GM19324 (cell line): ENCODE measurements around the gene NT5C3A.
A peak's percentile ranks its signal among the peaks of the same experiment; 100 is the strongest.
"Not testable (repeated sequence)": the region's sequence is repeated elsewhere in the genome, so short reads cannot be mapped to it uniquely, and the experiment has no call there.

Experiments
- ATAC-seq: cut with Tn5 transposase; IDR thresholded peaks from one replicate; pipeline ENCODE4 v1.9.1; 2021; ENCODE audit warnings: mild to moderate bottlenecking, moderate library complexity; ENCODE audit not compliant: unreplicated experiment, low FRiP score

The NT5C3A gene

DNA sequence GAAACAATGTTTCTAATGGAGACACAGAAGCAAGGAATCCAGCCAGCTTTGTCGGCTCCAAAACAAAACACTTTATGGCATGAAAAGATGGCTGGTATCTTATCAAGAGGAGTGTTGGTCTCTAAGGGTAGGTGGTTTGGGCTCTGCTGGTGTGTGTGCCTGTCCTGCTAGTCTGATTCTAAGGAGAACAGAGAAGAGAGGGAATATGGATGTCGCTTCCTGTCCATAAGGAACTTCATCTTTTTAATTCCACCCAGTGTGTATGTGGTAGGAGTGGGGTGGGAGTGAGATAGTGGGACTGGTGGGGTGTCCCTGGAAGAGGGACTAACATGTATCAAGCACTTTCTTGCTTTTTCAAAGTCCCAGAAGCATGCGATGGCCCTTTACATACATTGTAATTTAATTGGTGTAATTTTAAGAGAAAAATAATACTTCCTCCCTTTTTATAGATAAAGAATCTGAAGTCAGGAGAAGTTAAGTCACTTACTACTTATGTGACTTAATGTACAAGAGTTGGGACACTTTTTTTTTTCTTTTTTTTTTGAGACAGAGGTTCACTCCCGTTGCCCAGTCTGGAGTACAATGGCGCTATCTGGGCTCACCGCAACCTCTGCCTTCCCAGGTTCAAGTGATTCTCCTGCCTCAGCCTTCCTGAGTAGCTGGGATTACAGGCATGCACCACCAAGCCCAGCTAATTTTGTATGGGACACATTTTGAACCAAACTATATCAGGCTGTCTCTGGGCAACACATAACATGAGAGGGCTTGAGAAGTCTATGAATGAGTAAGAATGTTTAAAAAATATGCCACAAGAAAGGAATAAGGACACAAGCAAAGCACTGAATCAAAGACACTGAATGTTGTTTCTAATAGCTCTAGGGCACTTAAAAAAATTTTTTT, 18.8 kb downstream of the NT5C3A start:
- ATAC-seq: no peak

DNA sequence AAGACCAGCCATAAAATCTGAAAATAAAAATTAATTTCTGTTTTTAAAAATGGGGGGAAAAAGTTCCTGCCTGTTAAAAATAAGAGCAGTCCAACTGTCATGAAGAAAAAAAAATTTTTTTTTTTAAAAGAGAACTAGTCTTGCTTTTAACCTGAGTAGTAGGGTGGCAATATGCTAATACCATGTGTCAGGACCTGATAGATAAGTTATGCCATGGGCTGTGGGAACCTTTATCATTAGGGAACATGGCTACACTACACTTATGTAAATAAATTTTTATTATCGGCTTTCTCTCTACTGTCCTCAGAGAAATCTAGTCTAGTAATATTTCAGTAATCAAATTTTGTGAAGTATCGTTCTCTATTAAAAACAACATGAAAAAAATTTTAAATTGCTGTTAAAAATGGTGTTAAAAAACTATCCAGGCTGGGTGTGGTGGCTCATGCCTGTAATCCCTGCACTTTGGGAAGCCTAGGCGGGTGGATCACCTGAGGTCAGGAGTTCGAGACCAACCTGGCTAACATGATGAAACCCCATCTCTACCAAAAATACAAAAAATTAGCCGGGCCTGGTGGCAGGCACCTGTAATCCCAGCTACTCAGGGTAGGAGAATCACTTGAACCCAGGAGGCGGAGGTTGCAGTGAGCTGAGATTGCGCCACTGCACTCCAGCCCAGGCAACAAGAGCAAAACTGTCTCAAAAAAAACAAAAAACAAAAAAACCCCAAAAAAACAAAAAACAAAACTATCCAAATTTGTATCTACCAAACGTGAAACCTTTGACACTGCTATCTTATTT, 20.7 kb downstream of the NT5C3A start:
- ATAC-seq: no peak

DNA sequence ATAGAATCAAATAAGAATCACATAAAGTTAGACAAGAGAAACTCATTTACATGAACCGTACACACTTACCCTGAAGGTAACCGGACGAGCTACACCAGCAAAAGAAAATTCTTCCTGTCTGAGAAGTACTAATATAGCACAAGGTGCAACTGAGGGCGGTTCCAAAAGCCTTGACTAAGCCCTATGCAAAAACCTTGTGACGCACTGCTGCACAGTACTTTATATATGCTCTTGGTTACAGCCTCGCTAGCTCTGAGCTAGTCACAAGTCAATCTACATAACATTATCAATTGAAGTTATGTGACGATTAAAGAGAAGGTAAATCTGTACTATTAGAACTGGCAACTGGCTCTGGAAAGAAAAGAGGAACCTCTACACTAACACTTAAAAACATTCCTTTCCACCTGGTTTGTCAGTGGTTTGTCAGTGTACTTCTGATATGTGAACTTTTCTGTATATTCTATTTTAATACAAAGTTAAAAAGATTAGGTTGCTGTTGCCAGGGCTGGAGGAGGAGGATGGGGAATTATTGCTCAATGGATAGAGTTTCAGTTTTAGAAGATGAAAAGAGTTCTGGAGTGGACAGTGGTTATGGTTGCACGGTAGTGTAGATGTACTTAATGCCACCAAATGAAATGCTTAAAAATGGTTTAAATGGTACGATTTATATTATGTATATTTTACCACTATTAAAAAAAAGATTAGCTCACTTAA, 21.6 kb downstream of the NT5C3A start:
- ATAC-seq: peak; percentile 95

DNA sequence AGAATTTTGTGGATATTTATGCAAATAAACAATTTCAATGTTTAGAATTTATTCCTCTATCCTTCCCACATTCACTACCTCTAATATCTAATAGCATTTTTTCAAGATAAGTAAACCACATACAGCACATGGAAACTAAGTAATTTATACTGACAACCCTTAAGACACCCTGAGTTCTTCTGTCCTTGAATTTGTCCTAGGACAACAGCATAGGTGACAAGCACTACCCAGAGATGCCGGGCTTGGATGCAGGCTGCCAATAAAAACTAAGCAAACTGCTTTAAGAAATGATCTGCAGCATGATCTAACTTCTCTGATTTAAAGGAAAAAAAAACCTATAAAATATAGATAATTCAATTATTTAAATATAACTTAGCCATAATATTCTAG, 22.7 kb downstream of the NT5C3A start:
- no peak for ATAC-seq

DNA sequence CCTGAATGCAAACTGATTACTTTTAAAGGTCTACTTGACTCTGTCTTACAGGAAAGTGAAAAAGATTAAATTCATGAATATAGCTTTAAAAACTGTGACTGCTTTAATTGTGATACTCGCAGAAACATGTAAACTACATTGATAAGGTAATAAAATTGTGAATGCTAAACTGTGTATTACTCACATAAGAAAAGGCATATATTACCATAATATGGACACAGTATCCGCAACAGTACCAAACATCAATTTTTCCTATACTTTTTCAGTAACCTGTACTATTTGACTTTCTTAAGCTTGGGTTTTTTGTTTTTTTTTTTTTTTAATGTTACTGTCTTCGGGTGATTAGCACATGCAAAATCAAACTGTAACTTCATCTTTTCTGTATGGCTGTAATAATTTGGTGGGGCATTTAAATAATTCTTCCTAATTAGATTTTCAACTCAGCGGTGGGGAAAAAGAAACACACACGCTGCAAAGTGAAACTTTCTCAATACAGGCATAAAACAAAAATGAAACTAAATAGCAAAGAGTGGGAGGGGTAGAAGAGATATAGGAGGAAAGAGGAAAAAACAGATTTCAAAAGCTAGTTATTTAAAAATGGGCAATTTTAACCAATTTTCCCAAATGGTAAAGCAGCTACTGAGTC, 23.2 kb downstream of the NT5C3A start:
- no peak for ATAC-seq

DNA sequence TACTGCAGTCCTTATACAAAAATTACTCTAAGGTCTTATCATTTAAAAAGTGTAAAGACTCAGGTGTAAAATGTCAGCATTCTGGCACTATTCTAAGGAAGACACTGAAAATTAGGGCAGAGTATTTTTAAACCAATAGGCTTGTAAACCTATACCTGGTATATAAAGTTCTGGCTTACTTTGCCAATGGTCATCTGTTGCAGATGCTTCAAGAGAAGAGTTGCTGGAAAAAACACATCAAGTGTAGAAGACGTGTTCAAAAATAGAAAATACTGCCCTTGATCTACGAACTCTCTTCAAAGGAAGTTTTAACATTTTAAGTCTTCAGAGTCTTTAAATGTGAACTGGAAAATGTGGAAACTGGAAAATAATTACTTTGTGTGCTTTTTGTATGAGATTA, 23.9 kb downstream of the NT5C3A start:
- ATAC-seq: no peak

DNA sequence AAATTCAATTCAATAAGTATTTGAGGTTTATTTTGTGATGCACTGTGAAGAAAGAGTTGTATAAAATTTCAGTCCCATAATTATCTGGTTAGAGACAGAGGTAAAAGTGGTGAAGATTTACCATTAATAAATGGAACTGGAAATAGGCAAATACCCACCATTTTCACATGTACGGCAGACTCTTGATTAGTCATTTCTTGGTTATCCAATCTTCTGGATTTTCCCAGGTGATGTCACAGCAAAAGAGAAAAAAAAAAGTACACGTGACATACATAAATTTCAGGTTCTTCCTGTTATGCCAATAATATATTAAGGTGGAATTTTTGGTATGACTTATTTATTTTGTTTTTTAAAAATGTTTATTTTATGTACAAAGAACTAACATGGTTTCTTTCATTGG, 26.8 kb downstream of the NT5C3A start:
- no peak for ATAC-seq

DNA sequence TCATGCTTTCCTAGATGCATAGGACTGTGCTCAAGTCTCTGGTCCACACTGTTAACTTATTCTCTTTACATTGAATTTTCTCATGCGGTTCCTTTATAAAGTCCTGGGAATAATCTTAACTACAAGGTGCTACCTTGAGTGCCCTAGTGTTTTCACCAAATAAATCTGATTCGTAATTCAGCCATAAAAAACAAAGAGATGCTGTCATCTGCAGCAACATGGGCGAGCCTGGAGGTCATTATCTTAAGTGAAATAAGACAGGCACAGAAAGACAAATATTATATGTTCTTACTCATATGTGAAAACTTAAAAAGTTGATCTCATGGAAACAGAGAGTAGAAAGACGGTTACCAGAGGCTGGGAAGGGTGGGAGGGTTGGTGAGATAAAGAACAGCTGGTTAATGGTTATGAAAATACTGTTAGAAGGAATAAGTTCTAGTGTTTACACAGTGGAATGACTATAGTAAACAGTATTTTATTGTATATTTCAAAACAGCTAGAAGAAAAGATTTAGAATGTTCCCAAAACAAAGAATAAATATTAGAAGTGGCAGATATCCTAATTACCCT, 38.3 kb downstream of the NT5C3A start:
- ATAC-seq: no peak

DNA sequence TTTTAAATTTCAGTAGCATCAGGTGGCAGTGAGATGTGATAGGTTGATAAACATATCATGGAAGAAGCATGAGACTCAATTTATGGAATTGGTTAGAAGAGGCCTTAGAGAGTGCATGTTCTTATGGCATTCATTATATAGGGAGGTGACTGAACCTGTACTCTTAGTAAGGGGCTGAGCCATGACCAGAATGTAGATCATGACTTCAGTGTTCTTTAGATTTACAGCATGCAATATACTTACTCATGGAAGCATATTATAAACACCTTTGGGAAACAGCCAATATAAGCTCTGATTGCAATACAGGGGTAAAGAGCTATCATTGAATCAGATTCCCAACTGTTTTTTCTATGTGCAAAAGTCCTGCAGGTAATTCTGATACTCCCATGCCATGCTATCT, 50.2 kb downstream of the NT5C3A start:
- no peak for ATAC-seq

DNA sequence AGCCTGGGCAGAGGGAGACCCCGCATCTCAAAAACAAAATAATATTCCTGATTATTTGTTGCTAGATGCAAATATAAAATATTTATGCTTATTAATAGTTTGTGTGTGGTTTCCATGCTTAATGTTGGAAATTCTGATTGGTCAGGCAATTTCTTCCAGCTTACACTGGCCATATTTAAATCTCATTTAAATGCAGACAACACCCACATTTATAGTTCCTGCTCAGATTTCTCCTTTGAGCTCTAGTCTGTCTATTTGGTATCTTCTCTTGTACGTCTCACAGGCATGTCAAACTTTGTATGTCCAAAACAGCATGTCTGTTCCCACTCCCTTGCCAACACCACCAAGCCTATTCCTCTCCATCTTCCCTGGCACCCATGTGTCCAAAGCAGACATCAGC, 52.8 kb downstream of the NT5C3A start:
- ATAC-seq: no peak

DNA sequence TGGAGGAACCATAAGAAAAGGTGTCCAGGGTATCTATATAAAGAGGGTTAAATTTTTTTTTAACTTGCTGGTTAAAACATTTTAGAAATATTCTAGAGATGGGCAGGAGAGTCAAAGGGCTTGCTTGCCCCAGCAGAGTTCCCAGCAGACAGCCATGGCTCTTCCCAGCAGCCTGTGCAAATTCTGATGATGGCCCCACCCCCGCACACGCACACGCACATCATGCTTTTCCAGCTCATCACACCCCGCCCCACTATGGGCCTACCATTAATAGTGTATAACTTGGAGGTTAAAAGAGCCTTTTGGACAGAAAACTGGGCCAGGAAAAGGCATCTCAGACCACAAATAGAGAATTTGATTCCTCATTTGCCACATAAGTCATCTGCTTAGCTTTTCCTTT, 56.9 kb downstream of the NT5C3A start:
- ATAC-seq: not testable (repeated sequence)

DNA sequence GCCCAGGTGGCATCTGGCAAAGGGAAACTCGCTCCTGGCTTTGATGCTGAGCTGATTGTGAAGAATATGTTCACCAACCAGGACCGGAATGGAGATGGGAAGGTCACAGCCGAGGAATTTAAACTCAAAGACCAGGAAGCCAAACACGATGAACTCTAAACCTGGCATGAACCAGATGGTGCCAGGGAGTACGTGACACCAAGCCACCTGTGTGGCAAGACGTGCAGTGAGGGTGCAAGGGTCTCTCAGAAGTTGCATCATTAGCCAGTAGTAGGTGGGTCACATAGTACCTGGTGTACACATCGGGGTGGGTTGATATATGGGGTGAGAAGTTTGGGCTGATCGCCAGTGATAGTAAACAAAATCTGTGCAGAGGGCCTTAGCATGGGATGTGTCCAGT, 57.4 kb downstream of the NT5C3A start:
- ATAC-seq: not testable (repeated sequence)

DNA sequence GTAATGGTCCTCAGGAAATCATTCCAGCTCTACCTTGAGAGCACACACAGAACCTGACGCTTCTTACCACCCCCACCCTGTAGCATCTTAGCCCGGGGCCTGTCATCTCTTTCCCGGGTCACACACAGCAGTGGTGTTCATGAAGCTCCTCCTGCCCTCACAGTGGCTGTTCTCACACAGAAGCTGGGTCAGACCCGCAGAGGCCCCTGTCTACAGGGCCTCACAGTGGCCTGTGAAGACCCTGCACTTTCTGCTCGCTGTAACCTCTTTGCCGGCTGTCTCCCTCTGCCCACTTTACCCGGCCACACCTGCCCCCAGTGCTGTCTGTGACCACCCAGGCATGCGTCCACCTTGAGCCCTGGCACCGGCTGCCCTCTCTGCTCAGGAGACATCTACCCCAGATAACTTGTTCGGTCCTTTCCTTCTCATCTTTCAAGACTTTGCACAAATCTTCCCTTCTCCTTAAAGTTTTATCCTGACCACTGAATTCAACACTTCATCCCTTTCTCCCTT, 58.4 kb downstream of the NT5C3A start:
- not testable (repeated sequence) for ATAC-seq

DNA sequence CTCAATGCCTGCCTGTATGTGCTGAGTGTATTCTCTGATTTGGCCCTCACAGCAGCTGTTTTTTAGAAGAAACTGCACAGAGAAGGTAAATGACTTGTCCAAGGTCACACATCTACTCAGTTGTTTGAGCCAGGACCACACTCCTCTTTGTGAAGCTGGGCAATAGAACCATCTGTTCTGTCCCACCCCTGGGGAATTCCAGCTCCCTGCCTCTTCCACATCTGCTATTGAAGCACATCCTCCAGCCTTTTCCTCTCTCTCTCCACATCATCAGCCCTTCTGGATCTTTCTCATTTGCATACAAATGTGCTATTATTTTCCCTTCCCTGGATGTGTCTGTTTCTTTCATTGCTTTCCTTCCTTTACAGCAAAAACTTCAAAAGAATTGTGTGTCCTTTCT, 59.5 kb downstream of the NT5C3A start:
- not testable (repeated sequence) for ATAC-seq

DNA sequence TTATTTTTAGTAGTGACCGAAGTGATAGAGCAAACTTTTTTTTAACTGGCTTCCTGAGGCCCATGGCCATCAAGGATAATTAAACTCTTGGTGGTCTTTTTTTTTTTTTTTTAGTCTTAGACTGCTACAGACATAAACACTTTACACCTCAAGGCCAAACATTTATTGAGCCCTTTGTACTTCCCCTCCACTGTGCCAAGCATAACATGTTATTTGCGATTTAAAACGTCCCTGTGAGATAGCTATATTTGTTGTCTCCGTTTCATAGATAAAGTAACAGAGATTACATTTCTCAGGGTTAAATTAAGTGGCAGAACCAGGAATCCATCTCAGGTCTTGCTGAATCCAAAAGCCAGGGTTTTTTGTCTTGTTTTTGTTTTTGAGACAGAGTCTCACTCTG, 63.2 kb downstream of the NT5C3A start:
- not testable (repeated sequence) for ATAC-seq

DNA sequence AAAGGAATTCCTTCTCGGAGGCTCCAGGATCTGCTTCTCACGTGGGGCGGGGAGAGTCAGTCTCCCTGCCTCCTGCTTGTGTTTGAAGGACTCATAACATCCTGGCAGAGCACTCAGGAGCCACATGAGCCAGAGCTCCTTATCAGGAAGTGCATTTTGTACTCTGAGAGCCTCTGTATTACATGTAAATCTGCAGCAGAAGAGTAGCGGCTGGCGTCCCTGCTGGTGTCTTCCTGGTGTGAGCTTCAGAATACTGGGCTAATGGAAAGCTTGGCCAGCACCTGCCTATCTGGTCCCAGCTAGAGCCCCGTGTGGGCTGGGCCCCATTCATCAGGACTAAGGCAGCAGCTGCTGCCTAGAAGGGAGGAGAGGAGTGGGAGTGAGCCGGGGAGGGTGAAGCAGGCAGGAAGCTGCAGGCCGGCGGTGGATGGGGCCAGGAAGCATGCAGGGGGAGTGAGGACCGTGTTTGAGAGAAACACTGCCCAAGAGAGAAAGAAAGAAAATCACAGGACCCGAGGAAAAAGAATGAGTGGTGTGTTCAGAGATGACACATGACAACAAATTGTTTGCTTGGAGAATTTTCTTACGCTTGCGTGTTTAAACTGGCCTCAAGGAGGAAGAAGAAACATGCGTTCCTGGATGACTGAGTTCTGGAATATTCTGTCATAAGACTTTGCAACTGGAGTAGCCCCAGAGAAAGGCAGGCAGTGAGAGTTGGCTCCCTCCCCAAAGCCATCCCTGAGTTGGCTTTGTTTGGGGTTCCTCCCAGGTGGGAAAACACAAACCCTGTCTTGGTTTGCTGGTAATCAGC, 64.0 kb downstream of the NT5C3A start:
- ATAC-seq: not testable (repeated sequence)

DNA sequence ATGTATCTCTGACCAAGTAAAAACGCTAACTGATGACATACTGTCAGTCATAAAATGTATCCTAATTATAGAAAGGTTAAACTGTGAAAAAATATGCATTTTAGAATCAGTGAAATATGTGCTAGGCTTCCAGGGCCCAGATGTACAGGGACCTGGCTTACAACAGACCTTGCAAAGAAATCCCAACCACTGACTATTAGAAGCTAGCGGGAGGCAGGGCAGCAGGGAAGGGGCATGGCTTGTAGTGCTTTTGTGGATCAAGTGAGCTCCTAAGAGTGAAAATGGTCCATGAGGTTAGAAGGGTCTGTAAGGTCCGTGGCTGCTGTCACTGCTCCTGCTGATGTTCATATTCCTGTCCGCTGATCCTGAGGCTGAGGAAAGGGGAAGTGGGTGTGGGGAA, 64.6 kb downstream of the NT5C3A start:
- ATAC-seq: not testable (repeated sequence)

DNA sequence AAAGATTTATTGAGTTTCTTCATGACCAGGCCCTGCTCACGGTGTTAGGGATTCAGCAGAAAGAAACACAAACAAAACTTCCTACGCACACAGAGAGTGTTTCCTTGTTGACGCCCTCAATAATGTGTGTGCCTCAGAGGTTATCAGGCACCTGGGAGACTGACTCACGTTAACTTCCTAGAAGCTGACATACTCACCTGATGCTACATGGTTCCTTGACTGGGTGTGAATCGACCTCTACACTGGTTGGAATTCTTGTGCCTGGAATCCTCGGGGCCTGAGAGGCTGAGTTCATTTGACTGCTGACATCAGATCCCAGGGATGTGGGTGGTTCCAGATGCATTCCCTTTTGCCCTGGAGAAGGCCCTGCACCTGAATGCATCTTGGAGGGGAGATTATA, 69.8 kb downstream of the NT5C3A start:
- ATAC-seq: not testable (repeated sequence)
